Calu3 (cell line): Measurements from ENCODE around the gene AIM2. TPM values are rescaled to one million over a fixed set of nuclear protein-coding genes. Genes with fewer than 3 reads are reported as not detected.
A peak's percentile ranks its signal among the peaks of the same experiment; 100 is the strongest.

Experiments used
- Bru-seq: library from RNA; stranded (reverse); fragments of 400-500 nt; gene quantifications from one replicate; lab custom pipeline; 2021; lab: Mats Ljungman, UMichigan
- BruChase-seq, 2 experiments: library from RNA; stranded (reverse); fragments of 400-500 nt; gene quantifications; one replicate each; lab custom pipeline; 2021; lab: Mats Ljungman, UMichigan
- BruUV-seq: library from RNA; stranded (reverse); fragments of 400-500 nt; replicated peaks from 2 replicates; lab custom pipeline; 2021; lab: Mats Ljungman, UMichigan
- CTCF ChIA-PET: fragments of 300-600 bp; sonication (Branson Sonifier 250); formaldehyde crosslinking; loops from one replicate; lab custom pipeline; 2022; ENCODE audit warnings: antibody characterized with exemption; lab: Charles Lee
- DNase-seq: peaks from one replicate; pipeline ENCODE4 v3.0.0; 2022
- H3K27ac Mint-ChIP-seq: one replicate; pipeline ENCODE4 v1.8.0; 2022; ENCODE audit warnings: mixed read lengths; ENCODE audit not compliant: unreplicated experiment
- H3K27me3 Mint-ChIP-seq: one replicate; pipeline ENCODE4 v1.8.0; 2022; ENCODE audit warnings: mixed read lengths; ENCODE audit not compliant: unreplicated experiment
- H3K36me3 Mint-ChIP-seq: one replicate; pipeline ENCODE4 v1.8.0; 2022; ENCODE audit warnings: mild to moderate bottlenecking, moderate library complexity, mixed read lengths; ENCODE audit not compliant: insufficient read depth, unreplicated experiment
- H3K4me1 Mint-ChIP-seq: one replicate; pipeline ENCODE4 v1.8.0; 2022; ENCODE audit warnings: mild to moderate bottlenecking, low read depth, mixed read lengths; ENCODE audit not compliant: unreplicated experiment
- H3K4me3 Mint-ChIP-seq: one replicate; pipeline ENCODE4 v1.8.0; 2022; ENCODE audit warnings: mild to moderate bottlenecking, low read depth, moderate library complexity, mixed read lengths; ENCODE audit not compliant: unreplicated experiment
- H3K9me3 Mint-ChIP-seq: one replicate; pipeline ENCODE4 v1.8.0; 2022; ENCODE audit warnings: low read depth, mixed read lengths; ENCODE audit not compliant: unreplicated experiment
- intact Hi-C: fragments of 100-400 bp; cut with micrococcal nuclease; formaldehyde crosslinking; loops from one replicate; pipeline ENCODE4 v1.10.0; 2022; ENCODE audit not compliant: unreplicated experiment
- long read RNA-seq: library from polyadenylated mRNA; stranded (forward); transcript quantifications from one replicate; pipeline ENCODE4 v2.0.0, GENCODE V29; 2022
- total RNA-seq: library from RNA; stranded (reverse); gene quantifications from 2 replicates; pipeline ENCODE4 v1.2.3, GENCODE V29; 2022
- TF ChIP-seq, protein P1 (sequence below): fragments of 200-600 bp; IDR thresholded peaks from one replicate; pipeline ENCODE4 v1.8.0; 2022; ENCODE audit warnings: antibody characterized with exemption; ENCODE audit not compliant: unreplicated experiment

AIM2 gene, protein sequence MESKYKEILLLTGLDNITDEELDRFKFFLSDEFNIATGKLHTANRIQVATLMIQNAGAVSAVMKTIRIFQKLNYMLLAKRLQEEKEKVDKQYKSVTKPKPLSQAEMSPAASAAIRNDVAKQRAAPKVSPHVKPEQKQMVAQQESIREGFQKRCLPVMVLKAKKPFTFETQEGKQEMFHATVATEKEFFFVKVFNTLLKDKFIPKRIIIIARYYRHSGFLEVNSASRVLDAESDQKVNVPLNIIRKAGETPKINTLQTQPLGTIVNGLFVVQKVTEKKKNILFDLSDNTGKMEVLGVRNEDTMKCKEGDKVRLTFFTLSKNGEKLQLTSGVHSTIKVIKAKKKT
- total RNA-seq (not detected in 2 replicates), Bru-seq, nascent RNA (percentile 6 among the genes with signal in this experiment), BruChase-seq, experiment 1, labeled RNA remaining after a 6-hour chase (not detected), BruChase-seq, experiment 2, labeled RNA remaining after a 2-hour chase (not detected)
- long read RNA-seq, result 0 reads

DNA sequence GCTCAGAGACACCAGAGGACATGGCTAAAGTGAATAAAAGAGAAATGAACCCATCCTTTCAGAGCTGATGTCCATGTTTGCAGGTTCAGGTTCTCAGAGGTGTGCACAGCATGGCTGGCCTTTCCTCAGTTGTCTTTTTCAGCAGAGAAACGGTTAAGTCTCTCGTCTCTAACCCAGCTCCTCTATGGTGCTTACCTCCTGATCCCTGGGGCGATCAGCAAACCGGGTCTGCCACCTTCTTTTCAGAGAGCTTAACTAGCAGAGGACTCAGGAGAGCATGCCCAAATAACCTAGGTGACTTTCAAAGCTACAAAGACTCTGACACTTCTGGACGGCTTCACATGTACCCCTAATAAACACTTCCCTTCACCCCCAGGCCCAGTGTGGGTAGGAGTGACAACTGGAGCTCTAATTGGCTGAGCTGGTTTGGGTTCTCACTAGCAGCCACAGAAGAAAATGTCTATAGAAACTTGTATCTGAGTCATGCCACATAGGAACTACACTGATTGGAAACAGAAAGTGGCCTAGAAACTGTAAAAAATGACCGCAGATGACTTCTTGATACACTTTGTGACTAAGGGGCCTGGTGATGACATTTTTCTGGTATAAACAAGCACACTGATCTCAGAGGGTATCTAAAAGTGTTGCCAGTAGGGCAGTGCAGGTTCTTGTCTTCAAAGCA, at the start of gene AIM2:
Gene AIM2 (minus strand): TSS at position 329 of the 682 bp plus-strand sequence. CDS start 3,267 bp downstream, outside the sequence.
- DNase-seq, result no peak
- CTCF ChIA-PET, result no interaction called here
- H3K27me3 Mint-ChIP-seq, result peaks cover 39% of the 10 kb centered on the region
- no peaks in the 10 kb centered on the region for H3K9me3 Mint-ChIP-seq
- H3K4me1 Mint-ChIP-seq, result no peaks in the 10 kb centered on the region
- TF ChIP-seq, protein P1, sequence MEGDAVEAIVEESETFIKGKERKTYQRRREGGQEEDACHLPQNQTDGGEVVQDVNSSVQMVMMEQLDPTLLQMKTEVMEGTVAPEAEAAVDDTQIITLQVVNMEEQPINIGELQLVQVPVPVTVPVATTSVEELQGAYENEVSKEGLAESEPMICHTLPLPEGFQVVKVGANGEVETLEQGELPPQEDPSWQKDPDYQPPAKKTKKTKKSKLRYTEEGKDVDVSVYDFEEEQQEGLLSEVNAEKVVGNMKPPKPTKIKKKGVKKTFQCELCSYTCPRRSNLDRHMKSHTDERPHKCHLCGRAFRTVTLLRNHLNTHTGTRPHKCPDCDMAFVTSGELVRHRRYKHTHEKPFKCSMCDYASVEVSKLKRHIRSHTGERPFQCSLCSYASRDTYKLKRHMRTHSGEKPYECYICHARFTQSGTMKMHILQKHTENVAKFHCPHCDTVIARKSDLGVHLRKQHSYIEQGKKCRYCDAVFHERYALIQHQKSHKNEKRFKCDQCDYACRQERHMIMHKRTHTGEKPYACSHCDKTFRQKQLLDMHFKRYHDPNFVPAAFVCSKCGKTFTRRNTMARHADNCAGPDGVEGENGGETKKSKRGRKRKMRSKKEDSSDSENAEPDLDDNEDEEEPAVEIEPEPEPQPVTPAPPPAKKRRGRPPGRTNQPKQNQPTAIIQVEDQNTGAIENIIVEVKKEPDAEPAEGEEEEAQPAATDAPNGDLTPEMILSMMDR, result no peak
- intact Hi-C loops, result loop anchor here (10.0 kb wide), 2 partner anchors 362 to 1112 kb away; no protein-coding TSS in a partner anchor
- no peak within 1 kb of the TSS for H3K4me3 Mint-ChIP-seq
- no peaks in the 10 kb centered on the region for H3K36me3 Mint-ChIP-seq
- H3K27ac Mint-ChIP-seq, result no peak within 1 kb of the TSS
- BruUV-seq, result no TSS peak

DNA sequence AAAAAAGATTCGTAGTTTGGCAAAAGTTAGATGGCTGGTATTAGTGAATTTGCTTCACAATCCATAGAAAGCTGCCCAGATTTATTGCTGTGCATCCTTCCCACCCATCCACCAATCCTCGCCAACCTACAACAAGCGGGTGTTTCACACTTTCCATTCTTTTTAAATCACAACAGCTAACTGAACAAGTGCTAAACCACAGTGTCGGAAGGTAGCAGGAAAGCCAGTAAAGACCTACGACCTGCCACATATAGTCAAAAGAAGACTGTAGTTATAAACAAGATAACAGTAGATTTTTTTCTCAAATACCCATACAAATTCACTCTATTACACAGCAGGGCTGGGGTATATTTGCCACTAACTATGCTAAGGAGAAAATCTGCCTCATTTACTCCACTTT, 47.0 kb upstream of the AIM2 start:
- H3K4me3 Mint-ChIP-seq, result no peak overlapping the region
- CTCF ChIA-PET, result no interaction called here
- H3K27ac Mint-ChIP-seq, result no peak overlapping the region
- H3K4me1 Mint-ChIP-seq, result no peaks in the 10 kb centered on the region
- intact Hi-C loops, result no loop called here
- no peaks in the 10 kb centered on the region for H3K9me3 Mint-ChIP-seq
- no peak for DNase-seq
- peaks cover 63% of the 10 kb centered on the region for H3K27me3 Mint-ChIP-seq
- BruUV-seq, result no TSS peak
- H3K36me3 Mint-ChIP-seq, result no peaks in the 10 kb centered on the region
- TF ChIP-seq, protein P1, result no peak

DNA sequence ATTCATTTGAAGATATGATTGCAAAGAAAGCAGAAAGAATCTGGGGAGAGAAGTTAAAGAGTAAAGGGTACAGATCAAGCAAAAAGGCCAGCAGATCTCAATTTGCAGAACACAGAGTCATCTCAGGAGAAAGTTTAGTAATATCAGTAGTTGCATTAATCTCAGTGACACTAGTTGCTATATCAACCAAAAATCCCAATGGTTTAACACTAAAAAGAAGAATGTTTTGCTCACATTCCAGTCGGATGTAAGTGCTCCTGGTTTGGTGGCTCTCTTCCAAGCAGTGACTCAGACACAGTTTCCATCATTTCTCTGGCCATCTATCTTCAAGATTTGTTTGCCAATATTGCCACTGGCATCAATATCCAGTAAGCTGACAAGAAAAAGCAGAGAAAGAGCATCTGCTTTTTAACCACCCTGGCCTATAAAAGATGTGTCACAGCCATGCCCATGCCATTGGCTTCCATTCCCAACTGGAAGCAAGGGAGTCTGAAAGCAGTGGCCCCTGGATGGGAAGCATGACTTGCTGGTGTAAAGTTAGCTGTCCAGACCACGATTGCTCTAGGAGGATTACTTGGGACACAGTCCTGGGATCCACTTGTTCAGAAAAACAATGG, 45.5 kb upstream of the AIM2 start:
- Mint-ChIP-seq H3K27ac (no peak overlapping the region), H3K9me3 (no peaks in the 10 kb centered on the region), H3K4me1 (no peaks in the 10 kb centered on the region), H3K36me3 (no peaks in the 10 kb centered on the region), H3K27me3 (peaks cover 68% of the 10 kb centered on the region), H3K4me3 (no peak overlapping the region)
- CTCF ChIA-PET, result no interaction called here
- intact Hi-C loops, result no loop called here
- BruUV-seq, result no TSS peak
- TF ChIP-seq, protein P1, result no peak
- DNase-seq, result no peak

DNA sequence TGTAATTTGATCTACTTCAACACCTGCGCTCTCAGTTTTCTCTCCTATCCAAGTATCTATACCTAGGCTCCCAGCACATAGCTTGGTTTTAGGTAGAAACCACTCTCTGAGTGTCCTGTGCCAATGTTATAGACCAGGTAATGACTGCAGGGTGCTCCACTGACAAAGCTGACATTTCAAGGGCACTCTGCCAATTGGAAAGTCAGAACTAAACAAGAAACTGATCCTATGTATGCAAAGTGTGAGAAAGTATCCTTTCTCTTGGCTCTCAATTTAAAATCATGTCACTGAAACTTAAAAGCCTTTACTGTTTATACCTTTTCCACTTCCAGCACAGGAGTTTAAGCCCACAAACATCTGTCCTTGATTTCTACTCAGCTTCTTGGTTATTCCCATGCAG, 45.0 kb upstream of the AIM2 start:
- BruUV-seq, result no TSS peak
- DNase-seq, result no peak
- Mint-ChIP-seq H3K4me3 (no peak overlapping the region), H3K27ac (no peak overlapping the region), H3K27me3 (peaks cover 68% of the 10 kb centered on the region), H3K4me1 (no peaks in the 10 kb centered on the region), H3K36me3 (no peaks in the 10 kb centered on the region), H3K9me3 (no peaks in the 10 kb centered on the region)
- TF ChIP-seq, protein P1, result no peak
- CTCF ChIA-PET, result no interaction called here
- intact Hi-C loops, result no loop called here
